Lower leg skin (tissue), 3 donors: ENCODE results near the gene TLR4.

Experiments
- POLR2A ChIP-seq, 2 donors: fragments of 450-650 bp; IDR thresholded peaks; one replicate each; pipeline ENCODE4 v1.6.1; 2016 to 2017; ENCODE audit warnings: antibody characterized with exemption in 2 of 2, mild to moderate bottlenecking in 1 of 2, moderate library complexity in 1 of 2
- TF ChIP-seq, protein P1 (sequence below), 3 donors: fragments of 450-650 bp; IDR thresholded peaks; one replicate each; pipeline ENCODE4 v1.5.1; 2016; ENCODE audit warnings: antibody characterized with exemption in 3 of 3, mild to moderate bottlenecking in 3 of 3, moderate library complexity in 2 of 3

DNA sequence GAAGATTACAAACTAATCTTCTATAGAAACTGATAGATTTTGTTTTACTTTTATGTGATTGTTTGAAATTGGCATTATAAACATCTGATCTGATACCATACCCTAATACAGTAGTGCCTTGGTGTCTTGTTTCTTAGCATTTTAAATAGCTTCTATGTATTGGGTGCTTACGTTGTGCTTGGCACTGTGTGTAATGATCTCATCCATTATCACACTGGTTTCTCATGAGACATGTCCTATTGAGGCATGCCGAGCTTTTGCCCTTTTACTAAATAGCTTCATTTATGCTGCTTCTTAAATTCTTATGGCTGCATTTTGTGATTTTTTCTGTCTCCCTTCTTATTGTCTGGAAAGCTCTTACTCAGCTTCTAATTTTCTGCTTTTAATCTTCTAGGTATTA is 48.2 kb upstream of the TLR4 start:
- TF ChIP-seq, protein P1, sequence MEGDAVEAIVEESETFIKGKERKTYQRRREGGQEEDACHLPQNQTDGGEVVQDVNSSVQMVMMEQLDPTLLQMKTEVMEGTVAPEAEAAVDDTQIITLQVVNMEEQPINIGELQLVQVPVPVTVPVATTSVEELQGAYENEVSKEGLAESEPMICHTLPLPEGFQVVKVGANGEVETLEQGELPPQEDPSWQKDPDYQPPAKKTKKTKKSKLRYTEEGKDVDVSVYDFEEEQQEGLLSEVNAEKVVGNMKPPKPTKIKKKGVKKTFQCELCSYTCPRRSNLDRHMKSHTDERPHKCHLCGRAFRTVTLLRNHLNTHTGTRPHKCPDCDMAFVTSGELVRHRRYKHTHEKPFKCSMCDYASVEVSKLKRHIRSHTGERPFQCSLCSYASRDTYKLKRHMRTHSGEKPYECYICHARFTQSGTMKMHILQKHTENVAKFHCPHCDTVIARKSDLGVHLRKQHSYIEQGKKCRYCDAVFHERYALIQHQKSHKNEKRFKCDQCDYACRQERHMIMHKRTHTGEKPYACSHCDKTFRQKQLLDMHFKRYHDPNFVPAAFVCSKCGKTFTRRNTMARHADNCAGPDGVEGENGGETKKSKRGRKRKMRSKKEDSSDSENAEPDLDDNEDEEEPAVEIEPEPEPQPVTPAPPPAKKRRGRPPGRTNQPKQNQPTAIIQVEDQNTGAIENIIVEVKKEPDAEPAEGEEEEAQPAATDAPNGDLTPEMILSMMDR (IDR thresholded peaks at IDR 0.05), result no peak
- TF ChIP-seq POLR2A (IDR thresholded peaks at IDR 0.05), result no peak
